ENCODE measurements around the gene ZNF580. TPM values are rescaled to one million over a fixed set of nuclear protein-coding genes. Genes with fewer than 3 reads are reported as not detected.

Gene ZNF580
- total RNA-seq, 1 donor from 2014 or later, result 79.8 TPM

- Mint-ChIP-seq H3K36me3 (ENCODE audit: unreplicated experiment) (peaks cover 13% of the 10 kb centered on the region), H3K27ac (ENCODE audit: unreplicated experiment) (no peak overlapping the region), H3K9me3 (ENCODE audit: unreplicated experiment) (no peaks in the 10 kb centered on the region), H3K4me3 (ENCODE audit: unreplicated experiment) (no peak overlapping the region), H3K4me1 (ENCODE audit: unreplicated experiment) (peaks cover 37% of the 10 kb centered on the region), H3K27me3 (ENCODE audit: unreplicated experiment) (no peaks in the 10 kb centered on the region)
- TF ChIP-seq, protein P1, sequence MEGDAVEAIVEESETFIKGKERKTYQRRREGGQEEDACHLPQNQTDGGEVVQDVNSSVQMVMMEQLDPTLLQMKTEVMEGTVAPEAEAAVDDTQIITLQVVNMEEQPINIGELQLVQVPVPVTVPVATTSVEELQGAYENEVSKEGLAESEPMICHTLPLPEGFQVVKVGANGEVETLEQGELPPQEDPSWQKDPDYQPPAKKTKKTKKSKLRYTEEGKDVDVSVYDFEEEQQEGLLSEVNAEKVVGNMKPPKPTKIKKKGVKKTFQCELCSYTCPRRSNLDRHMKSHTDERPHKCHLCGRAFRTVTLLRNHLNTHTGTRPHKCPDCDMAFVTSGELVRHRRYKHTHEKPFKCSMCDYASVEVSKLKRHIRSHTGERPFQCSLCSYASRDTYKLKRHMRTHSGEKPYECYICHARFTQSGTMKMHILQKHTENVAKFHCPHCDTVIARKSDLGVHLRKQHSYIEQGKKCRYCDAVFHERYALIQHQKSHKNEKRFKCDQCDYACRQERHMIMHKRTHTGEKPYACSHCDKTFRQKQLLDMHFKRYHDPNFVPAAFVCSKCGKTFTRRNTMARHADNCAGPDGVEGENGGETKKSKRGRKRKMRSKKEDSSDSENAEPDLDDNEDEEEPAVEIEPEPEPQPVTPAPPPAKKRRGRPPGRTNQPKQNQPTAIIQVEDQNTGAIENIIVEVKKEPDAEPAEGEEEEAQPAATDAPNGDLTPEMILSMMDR (IDR thresholded peaks at IDR 0.05), result no peak
- DNase-seq (ENCODE audit: extremely low spot score, unreplicated experiment), result no peak
These were observed 31.6 kb downstream of the ZNF580 start for GRCh38 chr19:55672418-55672817.

DNA sequence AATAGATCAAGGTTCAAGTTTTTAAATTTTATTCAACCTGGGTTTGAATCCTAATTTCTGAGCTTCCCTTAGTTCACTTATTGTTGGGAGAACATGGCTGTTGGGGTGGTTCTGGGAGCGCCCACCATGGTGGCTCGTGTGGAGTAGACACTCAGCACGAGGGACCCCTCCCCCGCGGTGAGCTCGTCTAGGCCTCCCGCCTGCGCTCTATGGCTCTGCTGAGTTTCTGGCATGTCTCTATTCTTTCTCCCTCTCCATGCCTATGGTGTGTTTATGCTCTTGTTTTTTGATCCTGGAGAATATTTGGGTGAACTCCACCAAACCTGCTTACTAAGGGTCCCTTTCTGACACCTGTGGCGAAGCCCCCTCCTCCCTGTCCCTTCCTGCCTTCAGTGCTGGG is 32.7 kb downstream of the ZNF580 start:
- Mint-ChIP-seq H3K27ac (ENCODE audit: unreplicated experiment) (peak overlapping the region; percentile 27), H3K36me3 (ENCODE audit: unreplicated experiment) (peaks cover 16% of the 10 kb centered on the region), H3K9me3 (ENCODE audit: unreplicated experiment) (no peaks in the 10 kb centered on the region), H3K4me1 (ENCODE audit: unreplicated experiment) (peaks cover 42% of the 10 kb centered on the region), H3K4me3 (ENCODE audit: unreplicated experiment) (no peak overlapping the region), H3K27me3 (ENCODE audit: unreplicated experiment) (no peaks in the 10 kb centered on the region)
- TF ChIP-seq, protein P1 (IDR thresholded peaks at IDR 0.05), result no peak
- no peak for DNase-seq (ENCODE audit: extremely low spot score, unreplicated experiment)

DNA sequence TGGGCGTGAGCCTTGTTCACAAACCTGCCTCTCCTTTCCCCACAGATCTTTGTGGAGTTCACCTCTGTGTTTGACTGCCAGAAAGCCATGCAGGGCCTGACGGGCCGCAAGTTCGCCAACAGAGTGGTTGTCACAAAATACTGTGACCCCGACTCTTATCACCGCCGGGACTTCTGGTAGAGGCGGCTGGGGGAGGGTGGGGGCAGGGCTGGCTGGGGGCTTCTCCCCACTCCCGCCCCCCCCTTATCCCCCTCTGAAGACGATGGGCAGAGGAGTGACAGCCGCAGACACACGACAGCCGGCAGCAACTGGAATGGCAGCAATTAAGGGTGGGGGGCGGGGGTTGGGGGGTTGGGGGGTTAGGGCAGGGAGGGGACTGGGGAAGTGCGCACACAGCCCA is 33.1 kb downstream of the ZNF580 start:
- TF ChIP-seq, protein P1 (IDR thresholded peaks at IDR 0.05), result no peak
- H3K36me3 Mint-ChIP-seq (ENCODE audit: unreplicated experiment), result peaks cover 17% of the 10 kb centered on the region
- DNase-seq (ENCODE audit: extremely low spot score, unreplicated experiment), result no peak
- peak overlapping the region; percentile 27 for H3K27ac Mint-ChIP-seq (ENCODE audit: unreplicated experiment)
- H3K4me1 Mint-ChIP-seq (ENCODE audit: unreplicated experiment), result peaks cover 44% of the 10 kb centered on the region
- no peaks in the 10 kb centered on the region for H3K27me3 Mint-ChIP-seq (ENCODE audit: unreplicated experiment)
- H3K4me3 Mint-ChIP-seq (ENCODE audit: unreplicated experiment), result no peak overlapping the region
- H3K9me3 Mint-ChIP-seq (ENCODE audit: unreplicated experiment), result no peaks in the 10 kb centered on the region

DNA sequence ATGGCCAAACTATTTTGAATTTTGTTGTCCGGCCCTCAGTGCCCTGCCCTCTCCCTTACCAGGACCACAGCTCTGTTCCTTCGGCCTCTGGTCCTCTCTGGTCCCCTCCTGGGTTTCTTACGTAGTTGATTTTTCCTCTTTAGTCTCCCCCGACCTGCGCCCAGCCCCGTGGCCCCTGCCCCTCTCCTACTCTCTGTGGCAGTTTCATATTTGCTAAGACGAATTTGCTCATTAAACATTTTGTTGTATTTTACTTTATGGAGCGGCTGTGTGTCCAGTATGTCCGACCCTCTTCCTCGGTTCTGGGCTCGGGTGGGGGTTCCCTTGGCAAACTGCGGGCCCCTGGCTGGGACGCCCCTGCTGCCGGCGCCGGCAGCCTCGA is 33.6 kb downstream of the ZNF580 start:
- H3K9me3 Mint-ChIP-seq (ENCODE audit: unreplicated experiment), result no peaks in the 10 kb centered on the region
- no peak for DNase-seq (ENCODE audit: extremely low spot score, unreplicated experiment)
- H3K36me3 Mint-ChIP-seq (ENCODE audit: unreplicated experiment), result peaks cover 14% of the 10 kb centered on the region
- TF ChIP-seq, protein P1 (IDR thresholded peaks at IDR 0.05), result no peak
- peak overlapping the region; percentile 97 for H3K4me3 Mint-ChIP-seq (ENCODE audit: unreplicated experiment)
- H3K4me1 Mint-ChIP-seq (ENCODE audit: unreplicated experiment), result peaks cover 44% of the 10 kb centered on the region
- H3K27me3 Mint-ChIP-seq (ENCODE audit: unreplicated experiment), result no peaks in the 10 kb centered on the region
- H3K27ac Mint-ChIP-seq (ENCODE audit: unreplicated experiment), result peak overlapping the region; percentile 70

- Mint-ChIP-seq H3K9me3 (ENCODE audit: unreplicated experiment) (no peaks in the 10 kb centered on the region), H3K4me3 (ENCODE audit: unreplicated experiment) (peak within 1 kb of the TSS; percentile 97), H3K27ac (ENCODE audit: unreplicated experiment) (peak within 1 kb of the TSS; percentile 92), H3K36me3 (ENCODE audit: unreplicated experiment) (peaks cover 13% of the 10 kb centered on the region), H3K4me1 (ENCODE audit: unreplicated experiment) (peaks cover 44% of the 10 kb centered on the region), H3K27me3 (ENCODE audit: unreplicated experiment) (no peaks in the 10 kb centered on the region)
- TF ChIP-seq, protein P1 (IDR thresholded peaks at IDR 0.05), result no peak
- DNase-seq (ENCODE audit: extremely low spot score, unreplicated experiment), result peak; percentile 98
These were observed 34.2 kb downstream of the ZNF580 start, which contains the start of gene EPN1 for GRCh38 chr19:55674841-55675660. TSS of gene EPN1 (plus strand) at chr19:55675226. CDS start at chr19:55678628, 3,402 bp downstream.
